ENCODE measurements around the gene XPR1.

GRCh38 chr1:180893614-180894013 lies 261.8 kb downstream of the XPR1 start:
- TF ChIP-seq, protein P1, sequence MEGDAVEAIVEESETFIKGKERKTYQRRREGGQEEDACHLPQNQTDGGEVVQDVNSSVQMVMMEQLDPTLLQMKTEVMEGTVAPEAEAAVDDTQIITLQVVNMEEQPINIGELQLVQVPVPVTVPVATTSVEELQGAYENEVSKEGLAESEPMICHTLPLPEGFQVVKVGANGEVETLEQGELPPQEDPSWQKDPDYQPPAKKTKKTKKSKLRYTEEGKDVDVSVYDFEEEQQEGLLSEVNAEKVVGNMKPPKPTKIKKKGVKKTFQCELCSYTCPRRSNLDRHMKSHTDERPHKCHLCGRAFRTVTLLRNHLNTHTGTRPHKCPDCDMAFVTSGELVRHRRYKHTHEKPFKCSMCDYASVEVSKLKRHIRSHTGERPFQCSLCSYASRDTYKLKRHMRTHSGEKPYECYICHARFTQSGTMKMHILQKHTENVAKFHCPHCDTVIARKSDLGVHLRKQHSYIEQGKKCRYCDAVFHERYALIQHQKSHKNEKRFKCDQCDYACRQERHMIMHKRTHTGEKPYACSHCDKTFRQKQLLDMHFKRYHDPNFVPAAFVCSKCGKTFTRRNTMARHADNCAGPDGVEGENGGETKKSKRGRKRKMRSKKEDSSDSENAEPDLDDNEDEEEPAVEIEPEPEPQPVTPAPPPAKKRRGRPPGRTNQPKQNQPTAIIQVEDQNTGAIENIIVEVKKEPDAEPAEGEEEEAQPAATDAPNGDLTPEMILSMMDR (IDR thresholded peaks at IDR 0.05), result no peak
- no peak for TF ChIP-seq POLR2A (IDR thresholded peaks at IDR 0.05; ENCODE audit: low read depth)

All from esophagus muscularis mucosa (tissue), 3 donors.